Testis (tissue), 3 donors: ENCODE measurements around the gene RPL22L1. TPM values are rescaled to one million over a fixed set of nuclear protein-coding genes. Genes with fewer than 3 reads are reported as not detected.

Source experiments
- DNase-seq: peaks from one replicate; pipeline ENCODE4 v3.0.0-alpha.2; 2019
- H3K27ac ChIP-seq, 2 donors: fragments of 200-600 bp; sonication (generic); one replicate each; pipeline ENCODE4 v1.5.1; 2019
- H3K27me3 ChIP-seq: fragments of 200-600 bp; sonication (generic); one replicate; pipeline ENCODE4 v1.5.1; 2019
- H3K36me3 ChIP-seq: fragments of 200-600 bp; sonication (generic); one replicate; pipeline ENCODE4 v1.5.1; 2017; ENCODE audit warnings: low read depth; ENCODE audit errors: missing control alignments
- H3K4me1 ChIP-seq: fragments of 200-600 bp; sonication (generic); one replicate; pipeline ENCODE4 v1.5.1; 2019
- H3K4me3 ChIP-seq, 2 donors: fragments of 200-600 bp; sonication (generic); one replicate each; pipeline ENCODE4 v1.5.1; 2017 to 2019
- H3K9me3 ChIP-seq: fragments of 200-600 bp; sonication (generic); one replicate; pipeline ENCODE4 v1.5.1; 2017
- POLR2A ChIP-seq: fragments of 450-650 bp; IDR thresholded peaks from one replicate; pipeline ENCODE4 v1.6.1; 2017; ENCODE audit warnings: antibody characterized with exemption, mild to moderate bottlenecking, moderate library complexity
- WGBS, 2 donors: methylation state at CpG; one replicate each; pipeline ENCODE4 v1.1.5; 2018; 5-methylcytosine and 5-hydroxymethylcytosine counted together
- intact Hi-C: fragments of 100-400 bp; cut with DNase I; formaldehyde crosslinking; loops from one replicate; pipeline ENCODE4 v1.15.1; 2023; ENCODE audit warnings: low total_unique reads
- polyA plus RNA-seq: library from polyadenylated mRNA; stranded (reverse); fragments of 350-450 nt; fragmentation: Illumina TruSeq; extraction: RNeasy Lipid Tissue Mini Kit (QIAGEN cat#74804); gene quantifications from one replicate; pipeline ENCODE4 v1.2.3, GENCODE V29; 2014; ENCODE audit warnings: low read depth, low replicate concordance; ENCODE audit not compliant: insufficient read depth
- total RNA-seq, 2 donors: library from RNA; depleted of rRNA; stranded (reverse); fragments of >200 nt; gene quantifications; one replicate each; pipeline ENCODE4 v1.2.3, GENCODE V29; 2016
- TF ChIP-seq, protein P1 (sequence below), 3 experiments: fragments of 450-650 bp in 2 of 3; fragments of 200-600 bp in 1 of 3; sonication (generic) in 1 of 3; IDR thresholded peaks; one replicate each; pipeline ENCODE4 v1.5.1; 2016 to 2019; ENCODE audit warnings: antibody characterized with exemption in 3 of 3, mild to moderate bottlenecking in 2 of 3, moderate library complexity in 1 of 3

Gene RPL22L1
- total and polyA plus RNA-seq, 3 donors from 2014 or later: 27.2 to 40.6 (median 28.4) TPM

DNA sequence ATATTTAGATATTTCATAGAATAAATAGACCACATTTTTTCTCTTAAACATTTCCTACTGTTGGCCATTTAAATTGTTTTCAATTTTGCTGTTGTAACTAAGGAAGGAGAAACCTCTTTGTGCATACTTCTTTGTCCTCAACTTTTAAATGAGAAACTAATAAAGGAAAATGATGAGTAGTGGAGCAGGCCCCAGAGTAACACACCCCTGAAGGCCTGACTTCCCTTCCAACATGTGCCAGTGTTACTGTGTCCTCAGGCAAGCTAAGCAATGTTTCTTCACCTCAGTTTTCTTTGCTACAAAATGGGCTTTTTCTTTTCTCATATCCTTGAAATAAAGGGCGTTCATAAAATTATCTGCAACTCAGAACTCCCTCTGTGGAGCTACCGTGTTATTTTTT lies 53.7 kb downstream of the RPL22L1 start:
- no peak overlapping the region for H3K27ac ChIP-seq
- TF ChIP-seq, protein P1, sequence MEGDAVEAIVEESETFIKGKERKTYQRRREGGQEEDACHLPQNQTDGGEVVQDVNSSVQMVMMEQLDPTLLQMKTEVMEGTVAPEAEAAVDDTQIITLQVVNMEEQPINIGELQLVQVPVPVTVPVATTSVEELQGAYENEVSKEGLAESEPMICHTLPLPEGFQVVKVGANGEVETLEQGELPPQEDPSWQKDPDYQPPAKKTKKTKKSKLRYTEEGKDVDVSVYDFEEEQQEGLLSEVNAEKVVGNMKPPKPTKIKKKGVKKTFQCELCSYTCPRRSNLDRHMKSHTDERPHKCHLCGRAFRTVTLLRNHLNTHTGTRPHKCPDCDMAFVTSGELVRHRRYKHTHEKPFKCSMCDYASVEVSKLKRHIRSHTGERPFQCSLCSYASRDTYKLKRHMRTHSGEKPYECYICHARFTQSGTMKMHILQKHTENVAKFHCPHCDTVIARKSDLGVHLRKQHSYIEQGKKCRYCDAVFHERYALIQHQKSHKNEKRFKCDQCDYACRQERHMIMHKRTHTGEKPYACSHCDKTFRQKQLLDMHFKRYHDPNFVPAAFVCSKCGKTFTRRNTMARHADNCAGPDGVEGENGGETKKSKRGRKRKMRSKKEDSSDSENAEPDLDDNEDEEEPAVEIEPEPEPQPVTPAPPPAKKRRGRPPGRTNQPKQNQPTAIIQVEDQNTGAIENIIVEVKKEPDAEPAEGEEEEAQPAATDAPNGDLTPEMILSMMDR (IDR thresholded peaks at IDR 0.05): no peak
- TF ChIP-seq POLR2A: no peak
- H3K27me3 ChIP-seq: no peaks in the 10 kb centered on the region
- no peaks in the 10 kb centered on the region for H3K9me3 ChIP-seq
- WGBS, 2 donors: 78 to 93% methylated on average over 2 of the region's 2 CpGs
- H3K36me3 ChIP-seq: no peaks in the 10 kb centered on the region
- no peak overlapping the region for H3K4me3 ChIP-seq
- H3K4me1 ChIP-seq: peaks cover 3% of the 10 kb centered on the region
- intact Hi-C loops: loop anchor here (10.0 kb wide), 1 partner anchor 392 kb away; no protein-coding TSS in a partner anchor
- no peak for DNase-seq

GRCh38 chr3:170815936-170816335 lies 54.1 kb downstream of the RPL22L1 start:
- no peak overlapping the region for H3K27ac ChIP-seq
- H3K9me3 ChIP-seq: no peaks in the 10 kb centered on the region
- intact Hi-C loops: loop anchor here (10.0 kb wide), 1 partner anchor 391 kb away; no protein-coding TSS in a partner anchor
- H3K27me3 ChIP-seq: no peaks in the 10 kb centered on the region
- DNase-seq: no peak
- no peak for TF ChIP-seq POLR2A
- TF ChIP-seq, protein P1 (IDR thresholded peaks at IDR 0.05): no peak
- H3K4me1 ChIP-seq: peaks cover 3% of the 10 kb centered on the region
- H3K36me3 ChIP-seq: no peaks in the 10 kb centered on the region
- H3K4me3 ChIP-seq: no peak overlapping the region
- 89 to 92% methylated on average over 3 of the region's 3 CpGs for WGBS, 2 donors

GRCh38 chr3:170815340-170815739 lies 54.7 kb downstream of the RPL22L1 start:
- no peak overlapping the region for H3K27ac ChIP-seq
- H3K4me1 ChIP-seq: peaks cover 3% of the 10 kb centered on the region
- no peaks in the 10 kb centered on the region for H3K36me3 ChIP-seq
- DNase-seq: no peak
- intact Hi-C loops: loop anchor here (10.0 kb wide), 1 partner anchor 391 kb away; no protein-coding TSS in a partner anchor
- H3K9me3 ChIP-seq: no peaks in the 10 kb centered on the region
- TF ChIP-seq, protein P1 (IDR thresholded peaks at IDR 0.05): no peak
- no peak for TF ChIP-seq POLR2A
- H3K27me3 ChIP-seq: no peaks in the 10 kb centered on the region
- 70 to 74% methylated on average over 7 to 8 of the region's 8 CpGs for WGBS, 2 donors
- no peak overlapping the region for H3K4me3 ChIP-seq

Other genes with a start within 250 kb of the RPL22L1 start
- 1 to 10 TPM; 3.6 to 6.1 TPM for gene EIF5A2, start 38.4 kb upstream of the RPL22L1 start, total RNA-seq
- gene EIF5A2, start 38.4 kb upstream of the RPL22L1 start, polyA plus RNA-seq: 60.0 TPM
- gene SLC2A2, start 156.5 kb upstream of the RPL22L1 start, total RNA-seq: not detected
- 0.12 TPM for gene SLC2A2, start 156.5 kb upstream of the RPL22L1 start, polyA plus RNA-seq